Smooth muscle cell (in vitro differentiated cells): ENCODE results near the gene DEPP1. TPM values are rescaled to one million over a fixed set of nuclear protein-coding genes. Genes with fewer than 3 reads are reported as not detected.
A peak's percentile ranks its signal among the peaks of the same experiment; 100 is the strongest.

Source experiments
- DNase-seq: peaks from one replicate; lab custom pipeline; 2025; ENCODE audit not compliant: unreplicated experiment; lab: John Stamatoyannopoulos, UW
- H2AFZ ChIP-seq: fragments of 200-600 bp; sonication (generic); 2 replicates; pipeline ENCODE4 v1.6.0; 2016; ENCODE audit warnings: antibody characterized with exemption, low read depth, mild to moderate bottlenecking
- H3F3A ChIP-seq: fragments of 200-600 bp; sonication (generic); 2 replicates; pipeline ENCODE4 v1.6.0; 2017; ENCODE audit warnings: antibody characterized with exemption, low read depth
- H3K27ac ChIP-seq: fragments of 200-600 bp; sonication (generic); 2 replicates; pipeline ENCODE4 v1.5.1; 2016; ENCODE audit warnings: low read depth, mild to moderate bottlenecking
- H3K27me3 ChIP-seq: fragments of 200-600 bp; sonication (generic); 2 replicates; pipeline ENCODE4 v1.6.1; 2016; ENCODE audit warnings: low read depth, mild to moderate bottlenecking
- H3K36me3 ChIP-seq: fragments of 200-600 bp; sonication (generic); 2 replicates; pipeline ENCODE4 v1.5.1; 2016; ENCODE audit warnings: low read depth
- H3K4me1 ChIP-seq: fragments of 200-600 bp; sonication (generic); 2 replicates; pipeline ENCODE4 v1.5.1; 2016; ENCODE audit warnings: low read depth
- H3K4me2 ChIP-seq: fragments of 200-600 bp; sonication (generic); 2 replicates; pipeline ENCODE4 v1.6.0; 2016; ENCODE audit warnings: mild to moderate bottlenecking
- H3K4me3 ChIP-seq: fragments of 200-600 bp; sonication (generic); 2 replicates; pipeline ENCODE4 v1.5.1; 2016; ENCODE audit warnings: mild to moderate bottlenecking
- H3K79me2 ChIP-seq: fragments of 200-600 bp; sonication (generic); 2 replicates; pipeline ENCODE4 v1.6.0; 2016; ENCODE audit warnings: low read depth, mild to moderate bottlenecking
- H3K9ac ChIP-seq: fragments of 200-600 bp; sonication (generic); 2 replicates; pipeline ENCODE4 v1.6.0; 2016; ENCODE audit warnings: low read depth
- H3K9me3 ChIP-seq: fragments of 200-600 bp; sonication (generic); replicated peaks from 2 replicates; pipeline ENCODE4 v1.5.1; 2016; ENCODE audit warnings: low read depth
- H4K20me1 ChIP-seq: fragments of 200-600 bp; sonication (generic); 2 replicates; pipeline ENCODE4 v1.6.0; 2016; ENCODE audit warnings: low read depth
- CTCF ChIP-seq: fragments of 200-600 bp; sonication (generic); IDR thresholded peaks from 2 replicates; pipeline ENCODE4 v1.5.1; 2017; ENCODE audit warnings: borderline replicate concordance, mild to moderate bottlenecking, antibody characterized with exemption; ENCODE audit not compliant: insufficient read depth, poor library complexity, severe bottlenecking
- WGBS: methylation state at CpG from one replicate; pipeline ENCODE4 v1.1.7; 2016; ENCODE audit warnings: low lambda C conversion rate; 5-methylcytosine and 5-hydroxymethylcytosine counted together
- polyA plus RNA-seq: library from polyadenylated mRNA; unstranded; fragments of >200 nt; fragmentation: Nextera tagmentation; extraction: Ambion mirVana; gene quantifications from 2 replicates; pipeline ENCODE4 v1.2.1, GENCODE V29; 2016
- total RNA-seq: library from RNA; depleted of rRNA; stranded (reverse); fragments of >200 nt; gene quantifications from 2 replicates; pipeline ENCODE4 v1.2.3, GENCODE V29; 2014

DEPP1 gene
- total and polyA plus RNA-seq, 2 experiments from 2014 or later = 12.9 to 13.2 TPM

- Histone ChIP-seq H3K9me3 (no peaks in the 10 kb centered on the region), H3K9ac (no peak overlapping the region), H3K79me2 (peaks cover 8% of the 10 kb centered on the region), H3K4me1 (peaks cover 11% of the 10 kb centered on the region), H3K27me3 (no peaks in the 10 kb centered on the region), H3K36me3 (no peaks in the 10 kb centered on the region), H3F3A (peaks cover 6% of the 10 kb centered on the region), H3K27ac (no peak overlapping the region), H3K4me2 (no peak overlapping the region), H2AFZ (no peak overlapping the region), H4K20me1 (no peaks in the 10 kb centered on the region), H3K4me3 (no peak overlapping the region)
- no peak for DNase-seq
- TF ChIP-seq CTCF = no peak
- WGBS = 96% methylated on average over 6 of the region's 6 CpGs
Observed at GRCh38 chr10:44997105-44997748, 18.6 kb upstream of the DEPP1 start.

- WGBS = 77% methylated on average over 9 of the region's 9 CpGs
- Histone ChIP-seq H3K27ac (peak overlapping the region; percentile 26), H3K27me3 (no peaks in the 10 kb centered on the region), H4K20me1 (no peaks in the 10 kb centered on the region), H3K4me2 (no peak overlapping the region), H2AFZ (no peak overlapping the region), H3F3A (peaks cover 6% of the 10 kb centered on the region), H3K4me3 (no peak overlapping the region), H3K9me3 (no peaks in the 10 kb centered on the region), H3K36me3 (no peaks in the 10 kb centered on the region), H3K9ac (no peak overlapping the region), H3K79me2 (no peaks in the 10 kb centered on the region), H3K4me1 (peaks cover 12% of the 10 kb centered on the region)
- no peak for TF ChIP-seq CTCF
- DNase-seq = no peak
Observed at GRCh38 chr10:44995914-44996669, 17.5 kb upstream of the DEPP1 start.

- H2AFZ ChIP-seq = no peak overlapping the region
- no peaks in the 10 kb centered on the region for H4K20me1 ChIP-seq
- no peaks in the 10 kb centered on the region for H3K9me3 ChIP-seq
- no peaks in the 10 kb centered on the region for H3K36me3 ChIP-seq
- no peak for TF ChIP-seq CTCF
- 87% methylated on average over 4 of the region's 4 CpGs for WGBS
- H3K4me2 ChIP-seq = no peak overlapping the region
- peak overlapping the region; percentile 26 for H3K27ac ChIP-seq
- H3K4me3 ChIP-seq = no peak overlapping the region
- peaks cover 17% of the 10 kb centered on the region for H3K4me1 ChIP-seq
- no peak overlapping the region for H3K9ac ChIP-seq
- no peaks in the 10 kb centered on the region for H3K79me2 ChIP-seq
- no peaks in the 10 kb centered on the region for H3K27me3 ChIP-seq
- peaks cover 6% of the 10 kb centered on the region for H3F3A ChIP-seq
- no peak for DNase-seq
Observed at GRCh38 chr10:44995581-44995913, 16.9 kb upstream of the DEPP1 start.
